ENCODE data around the gene TIPARP. TPM values are rescaled to one million over a fixed set of nuclear protein-coding genes. Genes with fewer than 3 reads are reported as not detected.
"Not testable (repeated sequence)": the region's sequence is repeated elsewhere in the genome, so short reads cannot be mapped to it uniquely, and the experiment has no call there.

The TIPARP gene
- total RNA-seq, 1 donor, result 67.1 TPM

DNA sequence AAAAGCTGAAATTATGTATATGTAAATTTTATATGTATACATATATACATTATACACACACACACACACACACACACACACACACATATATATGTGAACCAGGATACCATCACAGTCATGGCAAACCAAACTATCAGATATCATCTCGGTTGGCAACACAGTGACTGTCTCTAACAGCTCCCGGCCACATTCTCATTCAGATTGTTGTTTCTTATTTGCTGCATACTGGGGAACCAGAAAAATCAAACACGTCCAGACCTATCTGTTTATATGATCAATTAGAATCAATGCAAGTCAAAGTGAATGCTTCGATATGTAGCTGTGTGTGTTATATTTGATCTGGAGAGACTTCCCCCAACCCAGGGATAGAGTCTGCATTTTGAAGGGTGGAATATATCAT, 61.1 kb downstream of the TIPARP start:
- TF ChIP-seq, protein P1, sequence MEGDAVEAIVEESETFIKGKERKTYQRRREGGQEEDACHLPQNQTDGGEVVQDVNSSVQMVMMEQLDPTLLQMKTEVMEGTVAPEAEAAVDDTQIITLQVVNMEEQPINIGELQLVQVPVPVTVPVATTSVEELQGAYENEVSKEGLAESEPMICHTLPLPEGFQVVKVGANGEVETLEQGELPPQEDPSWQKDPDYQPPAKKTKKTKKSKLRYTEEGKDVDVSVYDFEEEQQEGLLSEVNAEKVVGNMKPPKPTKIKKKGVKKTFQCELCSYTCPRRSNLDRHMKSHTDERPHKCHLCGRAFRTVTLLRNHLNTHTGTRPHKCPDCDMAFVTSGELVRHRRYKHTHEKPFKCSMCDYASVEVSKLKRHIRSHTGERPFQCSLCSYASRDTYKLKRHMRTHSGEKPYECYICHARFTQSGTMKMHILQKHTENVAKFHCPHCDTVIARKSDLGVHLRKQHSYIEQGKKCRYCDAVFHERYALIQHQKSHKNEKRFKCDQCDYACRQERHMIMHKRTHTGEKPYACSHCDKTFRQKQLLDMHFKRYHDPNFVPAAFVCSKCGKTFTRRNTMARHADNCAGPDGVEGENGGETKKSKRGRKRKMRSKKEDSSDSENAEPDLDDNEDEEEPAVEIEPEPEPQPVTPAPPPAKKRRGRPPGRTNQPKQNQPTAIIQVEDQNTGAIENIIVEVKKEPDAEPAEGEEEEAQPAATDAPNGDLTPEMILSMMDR (IDR thresholded peaks at IDR 0.05; ENCODE audit: insufficient read depth, low read length), result no peak
- H3K4me3 ChIP-seq (ENCODE audit: low read depth, low read length), result no peak overlapping the region
- no peak for DNase-seq (ENCODE audit: low read depth)

DNA sequence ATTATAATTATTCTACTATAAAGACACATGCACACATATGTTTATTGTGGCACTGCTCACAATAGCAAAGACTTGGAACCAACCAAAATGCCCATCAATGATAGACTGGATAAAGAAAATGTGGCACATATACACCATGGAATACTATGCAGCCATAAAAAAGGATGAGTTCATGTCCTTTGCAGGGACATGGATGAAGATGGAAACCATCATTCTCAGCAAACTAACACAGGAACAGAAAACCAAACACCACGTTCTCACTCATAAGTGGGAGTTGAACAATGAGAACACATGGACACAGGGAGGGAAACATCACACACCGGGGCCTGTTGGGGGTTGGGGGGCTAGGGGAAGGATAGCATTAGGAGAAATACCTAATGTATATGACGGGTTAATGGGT, 62.7 kb downstream of the TIPARP start:
- not testable (repeated sequence) for DNase-seq (ENCODE audit: low read depth); H3K4me3 ChIP-seq (ENCODE audit: low read depth, low read length)

DNA sequence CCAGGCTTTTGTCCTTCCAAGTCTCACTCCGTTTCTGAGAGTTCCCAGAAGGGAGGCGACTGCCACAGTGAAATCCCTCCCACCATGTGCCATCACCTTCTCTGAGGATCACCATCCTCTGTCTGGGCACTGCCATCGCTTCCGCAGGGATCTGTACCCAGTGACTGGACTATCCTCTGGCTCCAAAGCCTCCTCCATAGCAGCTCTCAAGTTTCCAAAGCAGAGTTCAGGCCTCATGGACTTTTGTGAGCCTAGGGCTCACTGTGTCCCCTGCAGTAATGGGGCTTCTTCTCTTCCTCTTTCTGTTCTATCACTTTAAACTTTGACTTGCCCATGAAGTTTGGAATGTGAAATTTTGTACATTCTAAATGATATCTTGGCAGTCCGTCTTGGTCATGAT, 63.9 kb downstream of the TIPARP start:
- H3K4me3 ChIP-seq (ENCODE audit: low read depth, low read length), result no peak overlapping the region
- DNase-seq (ENCODE audit: low read depth), result no peak
- TF ChIP-seq, protein P1 (IDR thresholded peaks at IDR 0.05; ENCODE audit: insufficient read depth, low read length), result no peak

DNA sequence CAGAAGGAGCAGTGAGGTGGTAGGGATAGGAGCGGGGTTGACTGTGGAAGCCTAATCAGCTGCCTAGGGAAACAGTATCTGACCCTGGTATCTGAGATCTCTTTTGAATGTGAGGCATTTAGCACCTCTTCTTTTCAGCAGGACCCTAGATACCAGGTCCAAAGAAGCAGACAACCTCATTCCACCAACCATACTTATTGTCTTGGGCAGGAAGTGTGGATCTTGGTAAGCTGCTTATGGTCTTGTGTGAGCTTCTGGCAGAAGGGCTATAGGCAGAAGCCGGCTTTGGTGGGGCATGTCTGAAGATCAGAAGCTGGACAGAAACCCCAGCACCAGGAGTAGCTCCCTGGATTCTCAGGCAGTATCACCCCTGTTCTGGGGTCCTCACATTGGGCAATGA, 65.6 kb downstream of the TIPARP start:
- H3K4me3 ChIP-seq (ENCODE audit: low read depth, low read length), result no peak overlapping the region
- no peak for DNase-seq (ENCODE audit: low read depth)
- TF ChIP-seq, protein P1 (IDR thresholded peaks at IDR 0.05; ENCODE audit: insufficient read depth, low read length), result no peak

DNA sequence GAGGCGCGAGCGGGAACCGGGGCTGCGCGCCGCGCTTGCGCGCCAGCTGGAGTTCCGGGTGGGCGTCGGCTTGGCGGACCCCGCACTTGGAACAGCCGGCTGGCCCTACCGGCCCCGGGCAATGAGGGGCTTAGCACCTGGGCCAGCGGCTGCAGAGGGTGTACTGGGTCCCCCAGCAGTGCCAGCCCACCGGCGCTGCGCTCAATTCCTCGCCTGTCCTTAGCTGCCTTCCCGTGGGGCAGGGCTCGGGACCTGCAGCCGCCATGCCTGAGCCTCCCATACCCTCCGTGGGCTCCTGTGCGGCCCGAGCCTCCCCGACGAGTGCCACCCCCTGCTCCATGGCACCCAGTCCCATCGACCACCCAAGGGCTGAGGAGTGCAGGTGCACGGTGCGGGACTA, 66.2 kb downstream of the TIPARP start:
- H3K4me3 ChIP-seq (ENCODE audit: low read depth, low read length); DNase-seq (ENCODE audit: low read depth): not testable (repeated sequence)

DNA sequence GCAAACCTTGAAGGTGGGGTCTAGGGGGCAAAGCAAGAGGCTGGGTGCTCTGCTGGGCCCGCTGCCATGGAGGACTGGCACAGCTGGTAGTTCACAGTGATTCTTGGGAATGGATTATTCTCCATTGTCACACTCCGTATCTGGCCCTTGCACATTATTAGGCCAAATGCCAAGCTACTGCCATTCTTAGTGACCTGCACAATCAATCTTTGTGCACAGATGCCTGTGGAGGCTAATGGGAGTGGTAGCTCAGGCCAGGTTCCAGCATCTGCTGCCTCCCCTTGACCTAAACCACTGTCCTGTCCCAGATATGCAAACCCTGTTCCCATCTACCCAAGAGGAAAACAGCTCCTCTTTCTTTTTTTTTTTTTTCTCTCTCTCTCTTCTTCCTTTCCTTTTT, 67.5 kb downstream of the TIPARP start:
- TF ChIP-seq, protein P1 (IDR thresholded peaks at IDR 0.05; ENCODE audit: insufficient read depth, low read length), result no peak
- DNase-seq (ENCODE audit: low read depth), result no peak
- no peak overlapping the region for H3K4me3 ChIP-seq (ENCODE audit: low read depth, low read length)

DNA sequence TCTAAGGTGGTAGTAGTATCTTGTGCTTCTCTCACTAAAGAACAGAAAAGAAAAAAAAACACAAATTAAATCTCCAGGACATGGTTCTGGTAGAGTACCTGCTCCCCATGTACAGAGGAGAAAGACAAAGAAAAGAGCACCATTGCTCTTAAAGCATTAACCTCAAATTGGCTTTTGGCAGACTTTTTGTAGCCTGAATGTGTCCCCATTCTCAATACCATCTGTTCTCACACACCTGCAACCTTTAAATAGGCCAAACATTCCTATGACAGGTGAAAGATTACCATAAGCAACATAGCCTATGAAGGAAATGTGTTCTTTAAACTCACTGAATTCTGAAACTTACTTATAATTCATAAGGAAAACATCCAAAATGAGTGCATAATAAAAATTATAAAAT, 68.0 kb downstream of the TIPARP start:
- TF ChIP-seq, protein P1 (IDR thresholded peaks at IDR 0.05; ENCODE audit: insufficient read depth, low read length), result no peak
- no peak overlapping the region for H3K4me3 ChIP-seq (ENCODE audit: low read depth, low read length)
- no peak for DNase-seq (ENCODE audit: low read depth)

DNA sequence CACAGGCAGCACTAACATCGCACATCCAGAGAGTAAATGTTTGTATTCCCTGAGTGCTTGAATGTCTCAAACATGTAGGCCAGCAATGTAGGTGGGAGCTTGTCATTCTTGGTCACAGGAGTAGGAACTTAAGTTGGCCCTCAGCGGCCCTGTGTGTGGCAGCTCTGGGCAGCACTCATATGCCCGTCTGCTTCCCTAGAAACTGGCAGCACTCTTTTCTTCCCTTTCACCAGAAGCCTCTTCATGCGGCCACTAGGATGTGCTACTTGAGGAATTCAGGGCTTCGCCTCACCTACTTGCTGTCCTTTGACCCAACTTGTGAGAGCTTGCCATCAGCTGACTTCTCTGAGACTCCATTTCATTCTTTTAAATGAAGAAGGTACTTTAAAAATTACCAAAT, 69.5 kb downstream of the TIPARP start:
- TF ChIP-seq, protein P1 (IDR thresholded peaks at IDR 0.05; ENCODE audit: insufficient read depth, low read length), result no peak
- DNase-seq (ENCODE audit: low read depth), result no peak
- H3K4me3 ChIP-seq (ENCODE audit: low read depth, low read length), result no peak overlapping the region

Measured in fibroblast of the aortic adventitia (primary cell).